GM13977 (cell line): ENCODE data around the gene ZBTB7C.

ENCODE experiments used
- DNase-seq: peaks from one replicate; pipeline ENCODE4 v3.0.0; 2012; ENCODE audit warnings: low spot score
- CTCF ChIP-seq: IDR thresholded peaks from 2 replicates; pipeline ENCODE4 v1.5.1; 2012; ENCODE audit warnings: mild to moderate bottlenecking, control low read depth; ENCODE audit not compliant: insufficient read depth; ENCODE audit errors: extremely low read depth, missing control alignments
- in situ Hi-C: fragments of 300-500 bp; cut with MboI; formaldehyde crosslinking; loops from one replicate; pipeline ENCODE4 v1.12.0; 2022; ENCODE audit warnings: low sequenced_read_pairs, low pct_unique_long_range_greater_than_20kb, mixed read lengths, inconsistent platforms; ENCODE audit not compliant: unreplicated experiment

ZBTB7C gene

GRCh38 chr18:48055351-48055750, 353.8 kb downstream of the ZBTB7C start:
- DNase-seq: no peak
- TF ChIP-seq CTCF: no peak
- in situ Hi-C loops: no loop called here

GRCh38 chr18:48053881-48054816, 355.0 kb downstream of the ZBTB7C start:
- DNase-seq: no peak
- TF ChIP-seq CTCF: no peak
- in situ Hi-C loops: no loop called here

- no peak for DNase-seq
- in situ Hi-C loops: no loop called here
- no peak for TF ChIP-seq CTCF
Observed at GRCh38 chr18:48052842-48053241, 356.3 kb downstream of the ZBTB7C start.

- DNase-seq: no peak
- in situ Hi-C loops: no loop called here
- no peak for TF ChIP-seq CTCF
Observed at GRCh38 chr18:48051945-48052840, 357.0 kb downstream of the ZBTB7C start.

- TF ChIP-seq CTCF: no peak
- no peak for DNase-seq
- in situ Hi-C loops: no loop called here
Observed at GRCh38 chr18:48050176-48050575, 359.0 kb downstream of the ZBTB7C start.

GRCh38 chr18:48049757-48050156, 359.4 kb downstream of the ZBTB7C start:
- in situ Hi-C loops: no loop called here
- TF ChIP-seq CTCF: no peak
- DNase-seq: no peak
